ENCODE data around the gene TRPV3. TPM values are rescaled to one million over a fixed set of nuclear protein-coding genes. Genes with fewer than 3 reads are reported as not detected.
"Not testable (repeated sequence)": the region's sequence is repeated elsewhere in the genome, so short reads cannot be mapped to it uniquely, and the experiment has no call there.

Gene TRPV3
- total and polyA plus RNA-seq, 4 donors, result 0.04 to 0.38 (median 0.26) TPM

- Histone ChIP-seq H3K9me3 (ENCODE audit: control insufficient read depth in 4 of 4, low read length in 3 of 4) (no peaks in the 10 kb centered on the region), H3K4me1 (ENCODE audit: control insufficient read depth in 4 of 4, insufficient read depth in 4 of 4, low read length in 3 of 4) (peaks cover 3 to 7% (median 5%) of the 10 kb centered on the region in 4 donors), H3K27me3 (ENCODE audit: control insufficient read depth in 4 of 4, insufficient read depth in 4 of 4, low read length in 3 of 4) (no peaks in the 10 kb centered on the region), H3K27ac (ENCODE audit: low read depth in 1 of 2, low read length in 2 of 2) (no peak overlapping the region), H3K36me3 (ENCODE audit: control insufficient read depth in 4 of 4, insufficient read depth in 3 of 4, low read depth in 1 of 4, low read length in 3 of 4) (peaks cover 3 to 27% (median 15%) of the 10 kb centered on the region in 4 donors), H3K9ac (ENCODE audit: low read depth in 1 of 2, low read length in 2 of 2) (no peak overlapping the region), H3K4me3 (ENCODE audit: low read depth in 1 of 3, low read length in 3 of 3) (no peak overlapping the region)
- no peak for TF ChIP-seq YY1 (IDR thresholded peaks at IDR 0.05)
- TF ChIP-seq HNF4A (conservative IDR thresholded peaks at IDR 0.05), result no peak
- TF ChIP-seq, protein P1, sequence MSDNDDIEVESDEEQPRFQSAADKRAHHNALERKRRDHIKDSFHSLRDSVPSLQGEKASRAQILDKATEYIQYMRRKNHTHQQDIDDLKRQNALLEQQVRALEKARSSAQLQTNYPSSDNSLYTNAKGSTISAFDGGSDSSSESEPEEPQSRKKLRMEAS (IDR thresholded peaks at IDR 0.05), result no peak
- no peak for TF ChIP-seq SP1 (IDR thresholded peaks at IDR 0.05)
- no peak for TF ChIP-seq FOXA1 (IDR thresholded peaks at IDR 0.05)
- TF ChIP-seq ATF3 (IDR thresholded peaks at IDR 0.05), result no peak
- no peak for TF ChIP-seq JUND (IDR thresholded peaks at IDR 0.05)
- no peak for TF ChIP-seq EGR1 (IDR thresholded peaks at IDR 0.05; ENCODE audit: low read depth in 2 of 2)
- no peak for TF ChIP-seq RXRA (IDR thresholded peaks at IDR 0.05)
- TF ChIP-seq HNF4G (IDR thresholded peaks at IDR 0.05), result no peak
- TF ChIP-seq GABPA (IDR thresholded peaks at IDR 0.05 in 1 of 2, conservative IDR thresholded peaks at IDR 0.05 in 1 of 2), result no peak
- TF ChIP-seq, protein P2, sequence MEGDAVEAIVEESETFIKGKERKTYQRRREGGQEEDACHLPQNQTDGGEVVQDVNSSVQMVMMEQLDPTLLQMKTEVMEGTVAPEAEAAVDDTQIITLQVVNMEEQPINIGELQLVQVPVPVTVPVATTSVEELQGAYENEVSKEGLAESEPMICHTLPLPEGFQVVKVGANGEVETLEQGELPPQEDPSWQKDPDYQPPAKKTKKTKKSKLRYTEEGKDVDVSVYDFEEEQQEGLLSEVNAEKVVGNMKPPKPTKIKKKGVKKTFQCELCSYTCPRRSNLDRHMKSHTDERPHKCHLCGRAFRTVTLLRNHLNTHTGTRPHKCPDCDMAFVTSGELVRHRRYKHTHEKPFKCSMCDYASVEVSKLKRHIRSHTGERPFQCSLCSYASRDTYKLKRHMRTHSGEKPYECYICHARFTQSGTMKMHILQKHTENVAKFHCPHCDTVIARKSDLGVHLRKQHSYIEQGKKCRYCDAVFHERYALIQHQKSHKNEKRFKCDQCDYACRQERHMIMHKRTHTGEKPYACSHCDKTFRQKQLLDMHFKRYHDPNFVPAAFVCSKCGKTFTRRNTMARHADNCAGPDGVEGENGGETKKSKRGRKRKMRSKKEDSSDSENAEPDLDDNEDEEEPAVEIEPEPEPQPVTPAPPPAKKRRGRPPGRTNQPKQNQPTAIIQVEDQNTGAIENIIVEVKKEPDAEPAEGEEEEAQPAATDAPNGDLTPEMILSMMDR (IDR thresholded peaks at IDR 0.05; ENCODE audit: low read depth, low read length, missing input control), result no peak
- TF ChIP-seq FOXA2 (IDR thresholded peaks at IDR 0.05), result no peak
- no peak for TF ChIP-seq RAD21 (IDR thresholded peaks at IDR 0.05)
- no peak for TF ChIP-seq TAF1 (conservative IDR thresholded peaks at IDR 0.05)
- TF ChIP-seq, protein P3, sequence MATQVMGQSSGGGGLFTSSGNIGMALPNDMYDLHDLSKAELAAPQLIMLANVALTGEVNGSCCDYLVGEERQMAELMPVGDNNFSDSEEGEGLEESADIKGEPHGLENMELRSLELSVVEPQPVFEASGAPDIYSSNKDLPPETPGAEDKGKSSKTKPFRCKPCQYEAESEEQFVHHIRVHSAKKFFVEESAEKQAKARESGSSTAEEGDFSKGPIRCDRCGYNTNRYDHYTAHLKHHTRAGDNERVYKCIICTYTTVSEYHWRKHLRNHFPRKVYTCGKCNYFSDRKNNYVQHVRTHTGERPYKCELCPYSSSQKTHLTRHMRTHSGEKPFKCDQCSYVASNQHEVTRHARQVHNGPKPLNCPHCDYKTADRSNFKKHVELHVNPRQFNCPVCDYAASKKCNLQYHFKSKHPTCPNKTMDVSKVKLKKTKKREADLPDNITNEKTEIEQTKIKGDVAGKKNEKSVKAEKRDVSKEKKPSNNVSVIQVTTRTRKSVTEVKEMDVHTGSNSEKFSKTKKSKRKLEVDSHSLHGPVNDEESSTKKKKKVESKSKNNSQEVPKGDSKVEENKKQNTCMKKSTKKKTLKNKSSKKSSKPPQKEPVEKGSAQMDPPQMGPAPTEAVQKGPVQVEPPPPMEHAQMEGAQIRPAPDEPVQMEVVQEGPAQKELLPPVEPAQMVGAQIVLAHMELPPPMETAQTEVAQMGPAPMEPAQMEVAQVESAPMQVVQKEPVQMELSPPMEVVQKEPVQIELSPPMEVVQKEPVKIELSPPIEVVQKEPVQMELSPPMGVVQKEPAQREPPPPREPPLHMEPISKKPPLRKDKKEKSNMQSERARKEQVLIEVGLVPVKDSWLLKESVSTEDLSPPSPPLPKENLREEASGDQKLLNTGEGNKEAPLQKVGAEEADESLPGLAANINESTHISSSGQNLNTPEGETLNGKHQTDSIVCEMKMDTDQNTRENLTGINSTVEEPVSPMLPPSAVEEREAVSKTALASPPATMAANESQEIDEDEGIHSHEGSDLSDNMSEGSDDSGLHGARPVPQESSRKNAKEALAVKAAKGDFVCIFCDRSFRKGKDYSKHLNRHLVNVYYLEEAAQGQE (IDR thresholded peaks at IDR 0.05), result no peak
- no peak for TF ChIP-seq NR2F2 (IDR thresholded peaks at IDR 0.05)
- TF ChIP-seq, protein P4, sequence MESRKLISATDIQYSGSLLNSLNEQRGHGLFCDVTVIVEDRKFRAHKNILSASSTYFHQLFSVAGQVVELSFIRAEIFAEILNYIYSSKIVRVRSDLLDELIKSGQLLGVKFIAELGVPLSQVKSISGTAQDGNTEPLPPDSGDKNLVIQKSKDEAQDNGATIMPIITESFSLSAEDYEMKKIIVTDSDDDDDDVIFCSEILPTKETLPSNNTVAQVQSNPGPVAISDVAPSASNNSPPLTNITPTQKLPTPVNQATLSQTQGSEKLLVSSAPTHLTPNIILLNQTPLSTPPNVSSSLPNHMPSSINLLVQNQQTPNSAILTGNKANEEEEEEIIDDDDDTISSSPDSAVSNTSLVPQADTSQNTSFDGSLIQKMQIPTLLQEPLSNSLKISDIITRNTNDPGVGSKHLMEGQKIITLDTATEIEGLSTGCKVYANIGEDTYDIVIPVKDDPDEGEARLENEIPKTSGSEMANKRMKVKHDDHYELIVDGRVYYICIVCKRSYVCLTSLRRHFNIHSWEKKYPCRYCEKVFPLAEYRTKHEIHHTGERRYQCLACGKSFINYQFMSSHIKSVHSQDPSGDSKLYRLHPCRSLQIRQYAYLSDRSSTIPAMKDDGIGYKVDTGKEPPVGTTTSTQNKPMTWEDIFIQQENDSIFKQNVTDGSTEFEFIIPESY (IDR thresholded peaks at IDR 0.05), result no peak
- no peak for DNase-seq (ENCODE audit: low spot score)
- WGBS, result 95% methylated on average over 4 of the region's 4 CpGs
Measured at GRCh38 chr17:3565143-3565542, 7.5 kb upstream of the TRPV3 start.

- not testable (repeated sequence) for H3K4me3 ChIP-seq (ENCODE audit: low read depth in 1 of 3, low read length in 3 of 3); H3K27ac ChIP-seq (ENCODE audit: low read depth in 1 of 2, low read length in 2 of 2); H3K27me3 ChIP-seq (ENCODE audit: control insufficient read depth in 4 of 4, insufficient read depth in 4 of 4, low read length in 3 of 4); DNase-seq (ENCODE audit: low spot score); H3K9me3 ChIP-seq (ENCODE audit: control insufficient read depth in 4 of 4, low read length in 3 of 4); H3K9ac ChIP-seq (ENCODE audit: low read depth in 1 of 2, low read length in 2 of 2); H3K4me1 ChIP-seq (ENCODE audit: control insufficient read depth in 4 of 4, insufficient read depth in 4 of 4, low read length in 3 of 4)
- H3K36me3 ChIP-seq (ENCODE audit: control insufficient read depth in 4 of 4, insufficient read depth in 3 of 4, low read depth in 1 of 4, low read length in 3 of 4), result peaks cover 0 to 23% (median 13%) of the 10 kb centered on the region in 4 donors
- 96% methylated on average over 28 of the region's 28 CpGs for WGBS
Measured at GRCh38 chr17:3564241-3564640, 6.6 kb upstream of the TRPV3 start.
